HCT116 (cell line): ENCODE data around the gene KRI1. TPM values are rescaled to one million over a fixed set of nuclear protein-coding genes. Genes with fewer than 3 reads are reported as not detected.
"Not testable (repeated sequence)": the region's sequence is repeated elsewhere in the genome, so short reads cannot be mapped to it uniquely, and the experiment has no call there.

Source experiments
- ATAC-seq: fragments of 200-7000 bp; cut with Tn5 transposase; 2 replicates; pipeline ENCODE4 v1.9.1; 2020; ENCODE audit warnings: mild to moderate bottlenecking, moderate library complexity
- BruUV-seq: library from RNA; stranded (reverse); fragments of 400-500 nt; replicated peaks from 2 replicates; lab custom pipeline; 2021; lab: Mats Ljungman, UMichigan
- CTCF ChIA-PET: fragments of 300-600 bp; sonication (Branson Sonifier 250); formaldehyde crosslinking; loops from one replicate; lab custom pipeline; 2021; ENCODE audit warnings: antibody characterized with exemption; lab: Charles Lee
- POLR2A ChIA-PET: fragments of 300-600, 350-600 bp; sonication (Branson Sonifier 250); formaldehyde crosslinking; loops from one replicate; lab custom pipeline; 2021; ENCODE audit warnings: antibody characterized with exemption; lab: Charles Lee
- RAD21 ChIA-PET, 2 experiments: fragments of 300-600 bp; sonication (Branson Sonifier 250); formaldehyde crosslinking; loops; one replicate each; lab custom pipeline; 2023; ENCODE audit warnings: low total read pairs in 2 of 2; ENCODE audit not compliant: uncharacterized antibody in 2 of 2, unreplicated experiment in 2 of 2, low non-redundant PET in 1 of 2; lab: Charles Lee
- DNase-seq: peaks from one replicate; pipeline ENCODE4 v3.0.0-alpha.2; 2010; ENCODE audit warnings: low read depth, low spot score
- H2AFZ ChIP-seq: fragments of 200-600 bp; shearing (Covaris generic), sonication (generic); 2 replicates; pipeline ENCODE4 v1.6.1; 2017; ENCODE audit warnings: low read depth, mixed run types, mixed read lengths, antibody characterized with exemption, low read length; ENCODE audit not compliant: poor library complexity, severe bottlenecking
- H3K27ac ChIP-seq: 2 replicates; pipeline ENCODE4 v1.5.1; 2012; ENCODE audit warnings: low read depth, low read length
- H3K27me3 ChIP-seq: fragments of 200-600 bp; sonication (generic); 2 replicates; pipeline ENCODE4 v1.6.1; 2016; ENCODE audit warnings: mixed run types, low read length, mixed read lengths; ENCODE audit not compliant: insufficient read depth
- H3K36me3 ChIP-seq, 2 experiments: fragments of 200-500 bp in 1 of 2; fragments of 200-600 bp in 1 of 2; sonication (Bioruptor generic) in 1 of 2; sonication (generic) in 1 of 2; 2 replicates each; pipeline versions ENCODE4 v1.5.1 to v1.6.1; 2014 to 2016; ENCODE audit warnings: low read length in 2 of 2, inconsistent platforms in 1 of 2, mixed read lengths in 1 of 2, mixed run types in 1 of 2; ENCODE audit not compliant: insufficient read depth in 2 of 2, control insufficient read depth in 1 of 2
- H3K4me1 ChIP-seq, 2 experiments: fragments of 200-600 bp in 1 of 2; sonication (generic) in 1 of 2; 2 replicates each; pipeline versions ENCODE4 v1.5.1 to v1.6.1; 2012 to 2017; ENCODE audit warnings: low read length in 2 of 2, inconsistent platforms in 1 of 2, mild to moderate bottlenecking in 1 of 2, mixed read lengths in 1 of 2, mixed run types in 1 of 2, moderate library complexity in 1 of 2; ENCODE audit not compliant: insufficient read depth in 2 of 2, control insufficient read depth in 1 of 2
- H3K4me2 ChIP-seq: fragments of 200-600 bp; sonication (generic); 2 replicates; pipeline ENCODE4 v1.6.1; 2017; ENCODE audit warnings: mixed run types, low read length, mixed read lengths
- H3K4me3 ChIP-seq, 2 experiments: fragments of 200-600 bp in 1 of 2; sonication (generic) in 1 of 2; replicated peaks in 1 of 2; 2 replicates each; pipeline ENCODE4 v1.5.1; 2011 to 2016; ENCODE audit warnings: low read length in 2 of 2, control low read depth in 1 of 2, low read depth in 1 of 2, mild to moderate bottlenecking in 1 of 2, mixed read lengths in 1 of 2, mixed run types in 1 of 2
- H3K79me2 ChIP-seq: fragments of 200-600 bp; sonication (generic); 2 replicates; pipeline ENCODE4 v1.6.1; 2017; ENCODE audit warnings: mild to moderate bottlenecking, mixed run types, low read length, moderate library complexity, mixed read lengths; ENCODE audit not compliant: insufficient read depth
- H3K9ac ChIP-seq: fragments of 200-600 bp; sonication (generic); 2 replicates; pipeline ENCODE4 v1.6.1; 2016; ENCODE audit warnings: low read length, mixed read lengths
- H3K9me2 ChIP-seq: fragments of 200-600 bp; sonication (generic), shearing (Covaris generic); 2 replicates; pipeline ENCODE4 v1.6.1; 2017; ENCODE audit warnings: mixed run types, mild to moderate bottlenecking, moderate library complexity; ENCODE audit not compliant: insufficient read depth
- H3K9me3 ChIP-seq, 2 experiments: fragments of 200-500 bp in 1 of 2; fragments of 200-600 bp in 1 of 2; sonication (Bioruptor generic) in 1 of 2; sonication (generic) in 1 of 2; 2 replicates each; pipeline ENCODE4 v1.6.1; 2014 to 2017; ENCODE audit warnings: low read length in 2 of 2, mixed read lengths in 2 of 2, inconsistent platforms in 1 of 2, low read depth in 1 of 2, mild to moderate bottlenecking in 1 of 2, mixed run types in 1 of 2, moderate library complexity in 1 of 2; ENCODE audit not compliant: control insufficient read depth in 1 of 2, insufficient read depth in 1 of 2
- H4K20me1 ChIP-seq: fragments of 200-600 bp; sonication (generic), shearing (Covaris generic); 2 replicates; pipeline ENCODE4 v1.6.1; 2017; ENCODE audit warnings: mixed run types, mild to moderate bottlenecking, moderate library complexity; ENCODE audit not compliant: insufficient read depth
- CTCF ChIP-seq, 3 experiments: fragments of 200-600 bp in 1 of 3; sonication (generic) in 1 of 3; IDR thresholded peaks in 2 of 3; conservative IDR thresholded peaks in 1 of 3; 2 replicates each; pipeline ENCODE4 v1.5.1; 2012 to 2017; ENCODE audit warnings: low read depth in 2 of 3, low read length in 2 of 3, antibody characterized with exemption in 1 of 3, borderline replicate concordance in 1 of 3, control low read depth in 1 of 3, mild to moderate bottlenecking in 1 of 3, mixed read lengths in 1 of 3, mixed run types in 1 of 3, moderate library complexity in 1 of 3; ENCODE audit not compliant: insufficient read depth in 1 of 3
- JUND ChIP-seq: IDR thresholded peaks from 2 replicates; pipeline ENCODE4 v1.6.1; 2012
- POLR2A ChIP-seq: IDR thresholded peaks from 2 replicates; pipeline ENCODE4 v1.7.0; 2011; ENCODE audit warnings: borderline replicate concordance; ENCODE audit not compliant: insufficient read depth, insufficient read length; ENCODE audit errors: extremely low read depth
- intact Hi-C: fragments of 100-400 bp; cut with micrococcal nuclease; formaldehyde crosslinking; loops from 2 replicates; pipeline ENCODE4 v1.10.0; 2022
- total RNA-seq: library from RNA; stranded (reverse); gene quantifications from one replicate; pipeline ENCODE4 v1.2.1, GENCODE V29; 2021; ENCODE audit not compliant: unreplicated experiment

The KRI1 gene
- total RNA-seq, 1 experiment from 2014 or later, result 44.0 TPM

- Histone ChIP-seq H3K36me3 (peaks cover 15 to 50% of the 10 kb centered on the region in 2 experiments; a peak in 3 of 4 replicates), H3K27me3 (no peaks in the 10 kb centered on the region), H3K4me2 (no peak overlapping the region), H3K4me3 (no peak overlapping the region), H3K9me2 (no peaks in the 10 kb centered on the region), H3K27ac (no peak overlapping the region), H3K9me3 (no peaks in the 10 kb centered on the region), H3K4me1 (no peaks in the 10 kb centered on the region), H2AFZ (no peak overlapping the region), H3K79me2 (peaks cover under 1% of the 10 kb centered on the region; the same call in 1 of the 2 replicates), H4K20me1 (no peaks in the 10 kb centered on the region), H3K9ac (no peak overlapping the region)
- ChIA-PET RAD21 (no interaction called here), CTCF (interaction anchor here (1.0 to 2.6 kb wide), 4 partner anchors 9 to 68 kb away, joined by 4 to 15 read pairs (median 7); partner anchors contain the start of gene ATG4D), POLR2A (interaction anchor here (0.9 to 1.7 kb wide), 2 partner anchors 9 to 14 kb away, joined by 4 to 5 read pairs; partner anchors contain the start of genes ATG4D and KRI1)
- peak; percentile 33 for DNase-seq
- no TSS peak for BruUV-seq
- TF ChIP-seq JUND (no peak), POLR2A (no peak), CTCF (IDR thresholded peaks at IDR 0.05 in 2 of 3, conservative IDR thresholded peaks at IDR 0.05 in 1 of 3; ENCODE audit: borderline replicate concordance in 1 of 3, insufficient read depth in 1 of 3, low read depth in 2 of 3, low read length in 2 of 3) (peak in 2 of 3 experiments; percentile 22 to 38; a peak in 4 of 6 replicates)
- peak; percentile 50 for ATAC-seq
- intact Hi-C loops, result no loop called here
Measured at GRCh38 chr19:10551698-10552301, 14.0 kb downstream of the KRI1 start.

- BruUV-seq, ATAC-seq, H3K27me3 ChIP-seq, H3K4me2 ChIP-seq, RAD21 ChIA-PET, H3K27ac ChIP-seq, POLR2A ChIA-PET, H3K4me3 ChIP-seq, intact Hi-C loops, H3K79me2 ChIP-seq, DNase-seq, H3K9ac ChIP-seq, H2AFZ ChIP-seq, H3K4me1 ChIP-seq, H3K9me3 ChIP-seq, H3K9me2 ChIP-seq, H4K20me1 ChIP-seq: not testable (repeated sequence)
- peaks cover 15 to 48% of the 10 kb centered on the region in 2 experiments; a peak in 3 of 4 replicates for H3K36me3 ChIP-seq
- CTCF ChIA-PET, result interaction anchor here (1.0 to 2.6 kb wide), 4 partner anchors 9 to 67 kb away, joined by 4 to 15 read pairs (median 7); partner anchors contain the start of gene ATG4D
Measured at GRCh38 chr19:10551006-10551405, 14.8 kb downstream of the KRI1 start.
